Stomach (tissue), 4 donors: Measurements from ENCODE around the gene ZNF646.

Experiments used
- CTCF ChIP-seq, 7 experiments: fragments of 450-650 bp in 4 of 7; fragments of 200-600 bp in 3 of 7; sonication (generic) in 3 of 7; IDR thresholded peaks; one replicate each; pipeline ENCODE4 v1.5.1; 2016 to 2019; ENCODE audit warnings: antibody characterized with exemption in 7 of 7, control low read depth in 2 of 7, mild to moderate bottlenecking in 1 of 7
- EP300 ChIP-seq: sonication (generic); formaldehyde crosslinking; IDR thresholded peaks from one replicate; pipeline ENCODE4 v1.6.1; 2017; ENCODE audit warnings: antibody characterized with exemption
- POLR2A ChIP-seq, 4 donors: fragments of 450-650 bp; IDR thresholded peaks; one replicate each; pipeline ENCODE4 v1.6.1; 2016; ENCODE audit warnings: antibody characterized with exemption in 4 of 4, control low read depth in 2 of 4, mild to moderate bottlenecking in 1 of 4, moderate library complexity in 1 of 4

GRCh38 chr16:31089199-31089598 is 15.0 kb downstream of the ZNF646 start:
- no peak for TF ChIP-seq CTCF (IDR thresholded peaks at IDR 0.05)
- no peak for TF ChIP-seq EP300
- no peak for TF ChIP-seq POLR2A (IDR thresholded peaks at IDR 0.05)
